HG03196 (cell line): ENCODE data around the gene FOLR3.
"Not testable (repeated sequence)": the region's sequence is repeated elsewhere in the genome, so short reads cannot be mapped to it uniquely, and the experiment has no call there.

Experiments
- ATAC-seq: cut with Tn5 transposase; IDR thresholded peaks from one replicate; pipeline ENCODE4 v1.9.1; 2021; ENCODE audit not compliant: unreplicated experiment

Gene FOLR3

GRCh38 chr11:72123117-72123653 is 12.3 kb upstream of the FOLR3 start:
- no peak for ATAC-seq

DNA sequence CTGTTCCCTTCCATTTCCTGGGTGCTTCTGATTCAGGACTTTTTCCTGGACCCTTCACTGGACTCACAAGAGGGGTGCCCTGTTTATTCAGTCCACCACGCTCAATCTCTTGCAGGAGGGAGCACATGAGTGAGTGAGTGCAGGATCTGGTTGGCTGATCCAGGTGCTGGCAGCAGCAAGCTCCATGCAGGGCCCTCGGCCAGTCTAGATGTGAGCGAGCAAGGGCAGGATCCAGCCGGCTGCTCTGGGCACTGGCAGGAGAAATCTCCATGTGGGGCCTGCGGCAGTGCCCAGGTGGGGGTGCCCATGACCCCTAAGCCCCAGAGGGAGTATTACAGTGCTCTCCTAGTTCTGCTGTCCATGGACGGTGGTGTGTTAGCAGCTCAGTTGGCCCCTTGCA is 11.5 kb upstream of the FOLR3 start:
- ATAC-seq = no peak

- ATAC-seq = no peak
These were observed 9.6 kb upstream of the FOLR3 start for GRCh38 chr11:72125956-72126355.

DNA sequence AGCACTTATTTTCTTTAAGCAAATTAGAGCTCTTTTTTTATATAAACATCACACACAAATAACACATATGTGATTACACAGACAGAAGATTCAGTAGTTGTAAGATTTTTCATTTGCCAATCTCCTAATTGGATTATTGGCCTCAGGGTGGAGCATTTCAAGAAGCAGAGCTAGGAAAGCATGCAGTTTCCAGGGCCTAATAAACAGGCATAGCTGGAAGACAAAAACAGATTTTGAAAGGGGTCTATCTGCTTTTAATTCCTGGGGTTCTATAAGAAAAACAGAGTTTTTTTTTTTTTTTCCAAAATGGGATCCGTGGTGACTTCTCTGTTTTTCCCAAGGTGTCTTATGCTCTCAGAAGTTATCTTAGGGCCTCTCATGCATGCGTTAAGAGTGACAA is 7.6 kb upstream of the FOLR3 start:
- no peak for ATAC-seq

DNA sequence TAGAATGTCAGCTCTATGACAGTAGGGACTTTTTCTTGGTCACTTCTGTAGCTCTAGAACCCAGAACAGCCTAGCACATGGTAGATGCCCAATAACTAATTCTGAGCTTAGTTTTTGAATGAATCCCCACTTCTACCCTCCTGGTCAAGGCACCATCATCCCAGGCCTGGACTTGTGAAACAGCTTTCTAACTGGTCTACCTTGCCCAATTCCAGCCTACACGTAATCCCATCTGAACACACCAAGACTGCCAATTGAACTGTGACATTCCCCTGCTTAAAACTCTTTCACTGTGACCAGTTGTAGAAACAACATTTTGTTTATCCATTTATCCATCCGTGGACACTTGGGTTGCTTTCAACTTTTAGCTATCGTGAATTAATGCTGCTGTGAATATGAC is 6.1 kb upstream of the FOLR3 start:
- no peak for ATAC-seq

DNA sequence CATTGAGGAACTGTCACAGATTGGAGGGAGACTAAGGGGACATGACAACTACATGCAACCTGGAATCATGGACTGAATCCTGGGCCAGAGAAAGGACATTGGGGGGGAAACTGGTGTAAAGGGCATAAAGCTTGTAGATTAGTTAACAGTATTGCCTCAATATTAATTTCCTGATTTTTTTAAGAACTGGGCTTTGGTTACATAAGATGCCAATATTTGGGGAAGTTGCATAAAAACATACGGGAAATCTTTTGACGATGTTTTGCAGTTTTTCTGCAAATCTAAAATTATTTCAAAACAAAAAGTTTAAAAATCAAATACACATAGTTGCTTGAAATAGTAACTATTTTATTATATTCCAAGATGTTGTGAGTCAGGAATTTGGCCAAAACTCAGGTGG is 2.9 kb upstream of the FOLR3 start:
- no peak for ATAC-seq

- ATAC-seq = no peak
These were observed 562 bp downstream of the FOLR3 start for GRCh38 chr11:72135891-72136683.

DNA sequence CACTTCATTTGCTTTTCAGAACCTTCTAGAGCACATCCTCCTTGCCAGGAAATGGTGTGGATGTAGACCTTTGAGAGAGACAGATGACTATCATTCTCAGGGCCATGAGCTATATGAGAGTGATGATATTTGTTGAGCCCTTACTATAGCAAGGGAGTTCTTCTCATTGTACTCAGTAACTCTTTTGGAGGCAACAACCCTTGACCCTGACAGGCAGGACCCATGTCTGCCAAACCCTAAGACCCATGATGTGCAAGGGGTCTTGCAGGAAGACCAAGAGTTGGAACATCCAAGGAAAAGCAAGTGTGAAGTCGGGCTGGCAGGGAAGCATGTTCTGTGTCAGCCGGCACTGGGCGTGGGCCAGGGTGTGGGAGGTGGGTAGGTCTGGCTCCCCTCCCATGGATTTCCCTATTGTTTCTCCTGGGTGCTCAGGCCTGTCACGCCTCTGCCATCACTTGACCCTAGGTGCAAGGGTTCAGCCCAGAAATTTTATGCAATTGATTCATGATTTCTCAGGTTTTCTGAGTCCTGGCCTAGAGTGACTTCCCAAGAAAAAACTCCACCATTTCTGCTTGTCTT is 1.2 kb downstream of the FOLR3 start:
- no peak for ATAC-seq

DNA sequence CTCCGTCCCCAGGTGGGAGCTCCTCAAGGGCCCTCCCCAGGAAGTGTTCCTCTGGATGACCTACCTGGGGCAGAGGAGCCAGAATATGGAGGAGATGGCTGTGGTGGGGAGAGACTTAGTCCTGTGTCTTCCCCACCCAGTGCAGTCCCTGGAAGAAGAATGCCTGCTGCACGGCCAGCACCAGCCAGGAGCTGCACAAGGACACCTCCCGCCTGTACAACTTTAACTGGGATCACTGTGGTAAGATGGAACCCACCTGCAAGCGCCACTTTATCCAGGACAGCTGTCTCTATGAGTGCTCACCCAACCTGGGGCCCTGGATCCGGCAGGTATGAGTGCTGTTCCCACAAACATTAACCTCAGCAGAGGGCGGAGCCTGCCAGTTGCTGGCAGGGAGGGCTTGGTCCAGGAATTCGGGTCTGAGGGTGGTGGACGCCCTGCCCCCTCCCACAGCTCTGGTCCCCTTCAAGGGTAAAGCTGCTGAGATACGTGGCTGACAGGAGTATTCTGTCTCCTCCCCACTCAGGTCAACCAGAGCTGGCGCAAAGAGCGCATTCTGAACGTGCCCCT is 3.4 kb downstream of the FOLR3 start:
- no peak for ATAC-seq

DNA sequence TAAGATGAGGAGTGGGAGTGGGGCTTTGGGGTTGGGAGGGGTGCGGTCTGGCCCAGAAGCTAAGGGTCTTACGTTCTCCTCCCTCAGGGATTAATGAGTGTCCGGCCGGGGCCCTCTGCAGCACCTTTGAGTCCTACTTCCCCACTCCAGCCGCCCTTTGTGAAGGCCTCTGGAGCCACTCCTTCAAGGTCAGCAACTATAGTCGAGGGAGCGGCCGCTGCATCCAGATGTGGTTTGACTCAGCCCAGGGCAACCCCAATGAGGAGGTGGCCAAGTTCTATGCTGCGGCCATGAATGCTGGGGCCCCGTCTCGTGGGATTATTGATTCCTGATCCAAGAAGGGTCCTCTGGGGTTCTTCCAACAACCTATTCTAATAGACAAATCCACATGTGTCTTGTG is 4.0 kb downstream of the FOLR3 start:
- ATAC-seq = no peak

GRCh38 chr11:72140661-72141060 is 5.1 kb downstream of the FOLR3 start:
- ATAC-seq = no peak

- no peak for ATAC-seq
These were observed 5.5 kb downstream of the FOLR3 start for GRCh38 chr11:72141066-72141465.

DNA sequence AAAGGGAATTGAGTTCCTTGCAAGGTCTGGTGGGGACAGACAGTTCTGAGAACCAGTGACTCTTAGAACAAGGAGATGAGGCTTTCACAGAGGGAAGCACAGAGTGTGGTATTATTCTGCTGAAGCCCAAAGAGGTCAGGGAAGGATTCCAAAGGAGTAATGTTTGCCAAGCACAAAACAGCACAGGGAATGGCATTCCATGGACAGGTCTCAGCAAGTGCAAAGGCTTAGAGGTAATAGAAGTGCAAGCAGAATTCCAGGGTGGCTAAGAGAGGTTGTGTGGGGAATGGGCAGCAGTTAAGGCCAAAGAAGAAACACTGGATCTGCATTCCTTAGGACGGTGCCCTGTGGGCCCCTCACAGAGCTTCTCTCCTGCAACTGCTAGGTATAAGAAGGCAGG is 6.6 kb downstream of the FOLR3 start:
- not testable (repeated sequence) for ATAC-seq

- not testable (repeated sequence) for ATAC-seq
These were observed 7.0 kb downstream of the FOLR3 start for GRCh38 chr11:72142543-72142942.

- no peak for ATAC-seq
These were observed 9.5 kb downstream of the FOLR3 start for GRCh38 chr11:72144807-72145565.

DNA sequence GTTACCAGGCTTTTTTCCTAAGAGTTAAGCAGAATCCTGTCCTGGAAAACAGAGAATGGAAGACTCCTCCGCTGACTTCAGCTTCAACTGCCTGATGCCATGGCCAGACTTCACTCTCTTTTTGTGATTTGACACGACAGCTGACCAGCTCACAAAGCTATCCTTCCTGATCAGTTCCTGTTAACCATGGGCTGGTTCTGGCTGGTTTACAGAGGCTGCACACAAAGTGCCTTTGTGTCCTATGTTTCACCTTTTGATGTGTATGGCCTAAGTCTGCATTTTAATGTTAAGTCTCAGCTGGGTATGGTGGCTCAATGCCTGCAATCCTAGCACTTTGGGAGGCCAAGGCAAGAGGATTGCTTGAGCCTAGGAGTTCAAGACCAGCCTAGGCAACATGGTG is 11.1 kb downstream of the FOLR3 start:
- no peak for ATAC-seq

GRCh38 chr11:72150882-72151281 is 15.4 kb downstream of the FOLR3 start:
- no peak for ATAC-seq

DNA sequence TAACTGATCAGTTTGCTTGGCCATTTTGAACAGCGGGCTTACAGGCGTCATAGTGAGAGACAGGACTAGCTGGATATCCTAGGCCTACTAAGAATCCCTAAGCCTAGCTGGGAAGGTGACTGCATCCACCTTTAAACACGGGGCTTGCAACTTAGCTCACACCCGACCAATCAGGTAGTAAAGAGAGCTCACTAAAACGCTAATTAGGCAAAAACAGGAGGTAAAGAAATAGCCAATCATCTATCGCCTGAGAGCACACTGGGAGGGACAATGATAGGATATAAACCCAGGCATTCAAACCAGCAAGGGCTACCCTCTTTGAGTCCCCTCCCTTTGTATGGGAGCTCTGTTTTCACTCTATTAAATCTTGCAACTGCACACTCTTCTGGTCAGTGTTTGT is 18.3 kb downstream of the FOLR3 start:
- not testable (repeated sequence) for ATAC-seq

GRCh38 chr11:72154816-72155215 is 19.3 kb downstream of the FOLR3 start:
- ATAC-seq = no peak

GRCh38 chr11:72155751-72156150 is 20.2 kb downstream of the FOLR3 start:
- no peak for ATAC-seq

- no peak for ATAC-seq
These were observed 21.6 kb downstream of the FOLR3 start for GRCh38 chr11:72157131-72157530.
